ENCODE data around the gene RHBDD2. TPM values are rescaled to one million over a fixed set of nuclear protein-coding genes. Genes with fewer than 3 reads are reported as not detected.

Gene RHBDD2
- total and polyA plus RNA-seq, 2 donors (not counting 1 experiment from before 2014, with no cell fraction given): 31.6 to 44.3 TPM

GRCh38 chr7:75924889-75925288 is 46.1 kb downstream of the RHBDD2 start:
- Mint-ChIP-seq H3K27me3 (no peaks in the 10 kb centered on the region), H3K27ac (no peak overlapping the region), H3K4me3 (no peak overlapping the region), H3K4me1 (peaks cover 28% of the 10 kb centered on the region), H3K9me3 (ENCODE audit: insufficient read depth) (no peaks in the 10 kb centered on the region)
- ChIA-PET CTCF (no interaction called here), POLR2A (no interaction called here)
- no peaks in the 10 kb centered on the region for H3K36me3 ChIP-seq (replicated peaks in 1 of 2; ENCODE audit: control extremely low read depth in 1 of 2, control insufficient read depth in 1 of 2, extremely low read depth in 1 of 2, insufficient read depth in 2 of 2, low read length in 1 of 2)
- DNase-seq: no peak
- no peak overlapping the region for H3K9ac ChIP-seq (ENCODE audit: low read length)
- no peak overlapping the region for H3K4me3 ChIP-seq (ENCODE audit: control extremely low read depth in 1 of 5, extremely low read depth in 1 of 5, insufficient read depth in 1 of 5, low read depth in 2 of 5, low read length in 4 of 5)
- H4K20me1 ChIP-seq (ENCODE audit: control insufficient read depth, insufficient read depth, low read length, poor library complexity, severe bottlenecking): peaks cover 37% of the 10 kb centered on the region
- TF ChIP-seq CTCF (IDR thresholded peaks at IDR 0.05) (no peak), EZH2 (IDR thresholded peaks at IDR 0.05; ENCODE audit: borderline replicate concordance, insufficient read depth, low read depth, low read length, poor library complexity, severe bottlenecking) (no peak)
- no peaks in the 10 kb centered on the region for H3K9me3 ChIP-seq (ENCODE audit: control extremely low read depth in 1 of 3, control insufficient read depth in 2 of 3, insufficient read depth in 1 of 3, low read length in 2 of 3)
- no peak overlapping the region for H3K27ac ChIP-seq (ENCODE audit: low read length in 2 of 2)
- no peak overlapping the region for H3K4me2 ChIP-seq (replicated peaks; ENCODE audit: low read depth, low read length, poor library complexity, severe bottlenecking)
- no peak overlapping the region for H2AFZ ChIP-seq (ENCODE audit: insufficient read depth, low read depth, low read length, poor library complexity, severe bottlenecking)
- intact Hi-C loops (cut with micrococcal nuclease): no loop called here
- no peaks in the 10 kb centered on the region for H3K27me3 ChIP-seq (replicated peaks in 1 of 4; ENCODE audit: control extremely low read depth in 1 of 4, control insufficient read depth in 3 of 4, insufficient read depth in 4 of 4, low read length in 3 of 4)
- peaks cover 8 to 11% of the 10 kb centered on the region in 2 donors for H3K4me1 ChIP-seq (ENCODE audit: control insufficient read depth in 2 of 2, insufficient read depth in 2 of 2, low read length in 2 of 2)
- WGBS (ENCODE audit: insufficient coverage): 100% methylated on average over 2 of the region's 2 CpGs
- ATAC-seq (ENCODE audit: low read depth): no peak
- H3K79me2 ChIP-seq (ENCODE audit: control insufficient read depth, insufficient read depth, low read length): peaks cover 69% of the 10 kb centered on the region

- Histone ChIP-seq H3K79me2 (ENCODE audit: control insufficient read depth, insufficient read depth, low read length) (peaks cover 70% of the 10 kb centered on the region), H3K4me1 (ENCODE audit: control insufficient read depth in 2 of 2, insufficient read depth in 2 of 2, low read length in 2 of 2) (peaks cover 8 to 11% of the 10 kb centered on the region in 2 donors), H3K9ac (ENCODE audit: low read length) (no peak overlapping the region), H3K9me3 (ENCODE audit: control extremely low read depth in 1 of 3, control insufficient read depth in 2 of 3, insufficient read depth in 1 of 3, low read length in 2 of 3) (no peaks in the 10 kb centered on the region), H2AFZ (ENCODE audit: insufficient read depth, low read depth, low read length, poor library complexity, severe bottlenecking) (no peak overlapping the region), H3K4me2 (replicated peaks; ENCODE audit: low read depth, low read length, poor library complexity, severe bottlenecking) (no peak overlapping the region), H3K27me3 (replicated peaks in 1 of 4; ENCODE audit: control extremely low read depth in 1 of 4, control insufficient read depth in 3 of 4, insufficient read depth in 4 of 4, low read length in 3 of 4) (no peaks in the 10 kb centered on the region), H3K36me3 (replicated peaks in 1 of 2; ENCODE audit: control extremely low read depth in 1 of 2, control insufficient read depth in 1 of 2, extremely low read depth in 1 of 2, insufficient read depth in 2 of 2, low read length in 1 of 2) (no peaks in the 10 kb centered on the region), H3K27ac (ENCODE audit: low read length in 2 of 2) (no peak overlapping the region), H4K20me1 (ENCODE audit: control insufficient read depth, insufficient read depth, low read length, poor library complexity, severe bottlenecking) (peaks cover 37% of the 10 kb centered on the region), H3K4me3 (ENCODE audit: control extremely low read depth in 1 of 5, extremely low read depth in 1 of 5, insufficient read depth in 1 of 5, low read depth in 2 of 5, low read length in 4 of 5) (no peak overlapping the region)
- no peak overlapping the region for H3K27ac Mint-ChIP-seq
- CTCF ChIA-PET: no interaction called here
- WGBS (ENCODE audit: insufficient coverage): 92% methylated on average over 7 of the region's 10 CpGs
- no peak for ATAC-seq (ENCODE audit: low read depth)
- H3K4me1 Mint-ChIP-seq: peaks cover 25% of the 10 kb centered on the region
- intact Hi-C loops (cut with micrococcal nuclease): no loop called here
- no peaks in the 10 kb centered on the region for H3K27me3 Mint-ChIP-seq
- DNase-seq: no peak
- TF ChIP-seq EZH2 (IDR thresholded peaks at IDR 0.05; ENCODE audit: borderline replicate concordance, insufficient read depth, low read depth, low read length, poor library complexity, severe bottlenecking): no peak
- no peak for TF ChIP-seq CTCF (IDR thresholded peaks at IDR 0.05)
- no peaks in the 10 kb centered on the region for H3K9me3 Mint-ChIP-seq (ENCODE audit: insufficient read depth)
- H3K4me3 Mint-ChIP-seq: no peak overlapping the region
- POLR2A ChIA-PET: no interaction called here
Measured at GRCh38 chr7:75925717-75926435, 47.0 kb downstream of the RHBDD2 start.
